ENCODE measurements around the gene NKD1.

Gene NKD1

DNA sequence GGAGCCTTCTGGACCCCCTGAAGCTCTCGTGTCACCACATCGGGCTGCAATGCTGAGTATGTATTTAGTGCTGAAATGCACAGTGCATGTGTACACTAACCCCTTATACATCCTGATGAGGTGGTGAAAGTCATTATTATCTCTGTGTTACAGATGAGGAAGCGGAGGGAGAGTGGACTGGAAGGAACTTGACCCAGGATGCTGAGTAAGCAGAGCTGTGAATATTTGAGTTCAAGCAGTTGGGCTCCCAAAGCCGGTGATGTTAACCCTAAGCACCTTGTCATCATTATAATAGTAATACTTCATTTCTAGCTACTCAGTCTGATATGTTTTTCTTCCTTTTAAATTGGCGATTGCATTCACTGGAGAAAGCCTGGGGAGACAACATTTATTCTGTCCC is 25.9 kb upstream of the NKD1 start:
- H3K27me3 ChIP-seq (ENCODE audit: control insufficient read depth, insufficient read depth, low read length): no peaks in the 10 kb centered on the region
- no peak overlapping the region for H3K4me3 ChIP-seq (ENCODE audit: low read depth, low read length)
- H3K9me3 ChIP-seq (ENCODE audit: control insufficient read depth, insufficient read depth, low read length): no peaks in the 10 kb centered on the region
- H3K36me3 ChIP-seq (ENCODE audit: control insufficient read depth, insufficient read depth, low read length): no peaks in the 10 kb centered on the region
- H3K9ac ChIP-seq (ENCODE audit: low read depth, low read length): no peak overlapping the region
- no peaks in the 10 kb centered on the region for H3K4me1 ChIP-seq (ENCODE audit: control insufficient read depth, insufficient read depth, low read length)

DNA sequence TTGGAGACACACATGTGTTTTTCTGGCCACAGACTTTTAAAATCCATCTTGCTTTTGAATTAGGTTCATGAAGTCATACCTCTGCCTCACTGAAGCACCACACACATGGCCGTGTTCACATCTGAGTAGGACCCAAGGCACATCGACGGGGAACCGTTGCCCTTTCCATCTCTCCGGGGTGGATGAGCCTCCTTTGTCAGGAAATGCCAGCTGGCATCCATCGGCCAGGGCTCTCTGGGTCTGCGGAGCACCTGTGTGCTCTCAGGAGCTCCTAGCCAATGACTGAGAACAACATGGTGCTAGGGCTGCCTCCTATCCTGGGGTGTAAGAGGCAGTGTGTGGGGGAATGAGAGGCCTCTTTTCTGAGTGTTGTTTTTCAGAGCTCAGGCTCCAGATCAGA is 24.5 kb upstream of the NKD1 start:
- Histone ChIP-seq H3K4me1 (ENCODE audit: control insufficient read depth, insufficient read depth, low read length) (no peaks in the 10 kb centered on the region), H3K27me3 (ENCODE audit: control insufficient read depth, insufficient read depth, low read length) (no peaks in the 10 kb centered on the region), H3K4me3 (ENCODE audit: low read depth, low read length) (no peak overlapping the region), H3K9ac (ENCODE audit: low read depth, low read length) (no peak overlapping the region), H3K36me3 (ENCODE audit: control insufficient read depth, insufficient read depth, low read length) (no peaks in the 10 kb centered on the region), H3K9me3 (ENCODE audit: control insufficient read depth, insufficient read depth, low read length) (no peaks in the 10 kb centered on the region)

DNA sequence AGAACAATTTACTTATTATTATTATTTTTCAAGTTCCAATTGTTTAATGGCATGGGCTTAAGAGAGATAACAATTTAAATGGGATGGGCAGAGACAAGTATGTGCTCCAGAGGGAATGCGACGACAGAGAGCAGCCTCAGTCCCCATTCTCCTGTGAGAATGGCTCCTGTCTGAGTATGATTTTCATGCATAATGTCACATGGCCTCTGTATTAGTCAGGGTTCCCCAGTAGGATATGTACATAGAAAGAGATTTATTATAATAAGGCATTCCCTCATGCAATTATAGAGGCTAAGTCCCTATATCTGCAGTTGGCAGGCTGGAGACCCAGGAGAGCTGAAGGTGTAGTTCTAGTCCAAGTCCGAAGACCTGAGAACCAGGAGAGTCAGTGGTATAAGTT is 22.9 kb upstream of the NKD1 start:
- H3K4me1 ChIP-seq (ENCODE audit: control insufficient read depth, insufficient read depth, low read length): no peaks in the 10 kb centered on the region
- no peaks in the 10 kb centered on the region for H3K27me3 ChIP-seq (ENCODE audit: control insufficient read depth, insufficient read depth, low read length)
- H3K9ac ChIP-seq (ENCODE audit: low read depth, low read length): no peak overlapping the region
- no peak overlapping the region for H3K4me3 ChIP-seq (ENCODE audit: low read depth, low read length)
- no peaks in the 10 kb centered on the region for H3K36me3 ChIP-seq (ENCODE audit: control insufficient read depth, insufficient read depth, low read length)
- H3K9me3 ChIP-seq (ENCODE audit: control insufficient read depth, insufficient read depth, low read length): peaks cover 4% of the 10 kb centered on the region

DNA sequence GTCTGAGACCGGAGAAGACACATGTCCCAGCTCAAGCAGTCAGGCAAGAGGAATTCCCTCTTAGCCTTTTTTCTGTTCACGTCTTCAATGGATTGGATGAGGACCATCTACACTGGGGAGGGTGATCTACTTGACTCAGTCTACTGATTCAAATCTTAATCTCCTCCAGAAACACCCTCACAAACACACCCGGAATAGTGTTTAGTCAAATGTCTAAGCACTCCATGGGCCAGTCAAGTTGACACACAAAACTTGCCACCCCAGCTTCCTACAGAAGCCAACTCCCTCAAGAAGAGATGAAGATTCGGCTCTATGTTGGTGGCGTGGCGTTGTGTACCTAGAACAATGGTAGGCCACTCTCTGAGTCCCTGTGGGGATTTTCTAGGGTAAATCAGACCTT is 22.5 kb upstream of the NKD1 start:
- no peaks in the 10 kb centered on the region for H3K36me3 ChIP-seq (ENCODE audit: control insufficient read depth, insufficient read depth, low read length)
- H3K4me3 ChIP-seq (ENCODE audit: low read depth, low read length): no peak overlapping the region
- no peak overlapping the region for H3K9ac ChIP-seq (ENCODE audit: low read depth, low read length)
- no peaks in the 10 kb centered on the region for H3K27me3 ChIP-seq (ENCODE audit: control insufficient read depth, insufficient read depth, low read length)
- peaks cover 4% of the 10 kb centered on the region for H3K9me3 ChIP-seq (ENCODE audit: control insufficient read depth, insufficient read depth, low read length)
- H3K4me1 ChIP-seq (ENCODE audit: control insufficient read depth, insufficient read depth, low read length): no peaks in the 10 kb centered on the region

DNA sequence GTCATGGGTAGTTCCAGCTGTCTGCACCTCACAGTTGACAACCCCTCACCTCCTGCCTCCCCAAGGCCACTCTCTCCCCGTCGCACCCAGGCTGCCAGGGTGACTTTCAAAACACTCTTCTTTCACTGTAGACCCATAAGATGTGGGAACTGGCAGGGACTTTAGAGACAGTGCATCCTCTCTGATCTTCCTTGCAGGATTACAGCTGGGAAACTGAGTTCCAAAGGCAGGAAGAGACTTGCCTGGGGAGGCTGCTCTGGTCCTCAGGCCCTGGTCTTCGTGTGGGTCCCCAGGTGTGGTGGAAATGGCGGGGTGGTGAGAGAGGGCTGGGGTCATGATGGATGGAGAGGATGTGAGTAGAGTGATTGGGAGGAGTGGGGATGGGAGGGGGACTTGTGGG is 21.9 kb upstream of the NKD1 start:
- Histone ChIP-seq H3K9ac (ENCODE audit: low read depth, low read length) (no peak overlapping the region), H3K4me3 (ENCODE audit: low read depth, low read length) (no peak overlapping the region), H3K36me3 (ENCODE audit: control insufficient read depth, insufficient read depth, low read length) (no peaks in the 10 kb centered on the region), H3K27me3 (ENCODE audit: control insufficient read depth, insufficient read depth, low read length) (no peaks in the 10 kb centered on the region), H3K4me1 (ENCODE audit: control insufficient read depth, insufficient read depth, low read length) (no peaks in the 10 kb centered on the region), H3K9me3 (ENCODE audit: control insufficient read depth, insufficient read depth, low read length) (peaks cover 4% of the 10 kb centered on the region)

DNA sequence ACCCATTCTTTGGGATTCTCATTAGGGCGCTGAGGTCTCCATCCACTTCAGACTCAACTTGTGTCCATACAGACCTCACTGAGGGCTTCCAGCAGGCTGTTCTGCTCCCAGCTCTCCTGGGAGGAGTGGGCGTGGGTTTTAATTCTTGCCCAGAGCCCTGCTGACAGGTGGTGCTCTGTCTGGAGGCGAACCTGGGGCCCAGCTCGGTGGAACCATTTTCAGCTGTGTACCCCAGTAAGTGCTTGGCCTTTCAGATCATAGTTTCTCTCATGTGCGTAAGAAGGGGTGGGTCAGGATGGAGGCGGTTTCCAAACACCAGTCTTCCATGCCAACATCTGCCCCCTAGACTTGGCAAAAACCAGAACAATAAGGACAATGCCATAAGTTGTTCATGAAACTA is 21.4 kb upstream of the NKD1 start:
- H3K9ac ChIP-seq (ENCODE audit: low read depth, low read length): no peak overlapping the region
- H3K9me3 ChIP-seq (ENCODE audit: control insufficient read depth, insufficient read depth, low read length): peaks cover 4% of the 10 kb centered on the region
- H3K4me3 ChIP-seq (ENCODE audit: low read depth, low read length): no peak overlapping the region
- no peaks in the 10 kb centered on the region for H3K27me3 ChIP-seq (ENCODE audit: control insufficient read depth, insufficient read depth, low read length)
- H3K36me3 ChIP-seq (ENCODE audit: control insufficient read depth, insufficient read depth, low read length): no peaks in the 10 kb centered on the region
- H3K4me1 ChIP-seq (ENCODE audit: control insufficient read depth, insufficient read depth, low read length): no peaks in the 10 kb centered on the region

DNA sequence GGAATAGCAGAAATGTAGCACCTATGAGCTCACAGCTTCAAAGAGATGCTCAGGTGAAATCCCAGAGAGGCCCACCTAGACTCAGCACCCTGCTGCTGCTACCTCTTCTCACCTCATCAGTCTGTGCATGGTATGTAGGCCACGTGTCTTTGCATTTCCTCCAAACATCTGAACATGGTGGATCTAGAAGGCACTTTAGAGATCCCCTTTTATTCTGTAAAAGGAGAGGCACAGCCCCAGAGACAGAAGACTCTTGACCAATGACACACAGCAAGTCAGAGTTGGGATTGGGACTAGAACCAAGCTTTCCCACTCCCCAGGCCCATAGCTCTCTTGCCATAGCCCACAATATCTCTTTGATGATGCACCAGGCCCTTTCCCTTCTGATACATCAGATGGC is 19.4 kb upstream of the NKD1 start:
- no peaks in the 10 kb centered on the region for H3K36me3 ChIP-seq (ENCODE audit: control insufficient read depth, insufficient read depth, low read length)
- H3K4me3 ChIP-seq (ENCODE audit: low read depth, low read length): no peak overlapping the region
- H3K27me3 ChIP-seq (ENCODE audit: control insufficient read depth, insufficient read depth, low read length): no peaks in the 10 kb centered on the region
- H3K4me1 ChIP-seq (ENCODE audit: control insufficient read depth, insufficient read depth, low read length): no peaks in the 10 kb centered on the region
- H3K9me3 ChIP-seq (ENCODE audit: control insufficient read depth, insufficient read depth, low read length): peaks cover 4% of the 10 kb centered on the region
- no peak overlapping the region for H3K9ac ChIP-seq (ENCODE audit: low read depth, low read length)

DNA sequence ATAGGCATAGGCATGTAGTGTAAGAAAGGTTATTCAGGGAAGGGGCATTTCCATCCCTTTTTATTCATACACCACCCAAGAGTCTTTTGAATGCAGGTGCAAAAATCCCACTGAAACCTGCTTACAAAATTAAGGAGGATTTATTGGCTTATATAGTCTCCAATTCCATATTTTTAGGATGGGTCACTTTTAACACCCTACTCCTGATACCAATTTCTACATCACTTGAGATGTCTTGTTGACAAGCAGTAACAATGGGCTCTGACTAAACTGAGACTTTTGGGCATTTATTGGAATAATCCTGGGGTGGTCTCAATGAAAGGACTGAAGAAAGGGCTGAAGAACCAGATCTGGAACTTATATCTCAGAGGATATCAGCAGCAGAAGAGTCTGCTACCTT is 18.9 kb upstream of the NKD1 start:
- no peaks in the 10 kb centered on the region for H3K36me3 ChIP-seq (ENCODE audit: control insufficient read depth, insufficient read depth, low read length)
- no peak overlapping the region for H3K4me3 ChIP-seq (ENCODE audit: low read depth, low read length)
- no peaks in the 10 kb centered on the region for H3K4me1 ChIP-seq (ENCODE audit: control insufficient read depth, insufficient read depth, low read length)
- H3K27me3 ChIP-seq (ENCODE audit: control insufficient read depth, insufficient read depth, low read length): no peaks in the 10 kb centered on the region
- H3K9me3 ChIP-seq (ENCODE audit: control insufficient read depth, insufficient read depth, low read length): peaks cover 4% of the 10 kb centered on the region
- H3K9ac ChIP-seq (ENCODE audit: low read depth, low read length): no peak overlapping the region

DNA sequence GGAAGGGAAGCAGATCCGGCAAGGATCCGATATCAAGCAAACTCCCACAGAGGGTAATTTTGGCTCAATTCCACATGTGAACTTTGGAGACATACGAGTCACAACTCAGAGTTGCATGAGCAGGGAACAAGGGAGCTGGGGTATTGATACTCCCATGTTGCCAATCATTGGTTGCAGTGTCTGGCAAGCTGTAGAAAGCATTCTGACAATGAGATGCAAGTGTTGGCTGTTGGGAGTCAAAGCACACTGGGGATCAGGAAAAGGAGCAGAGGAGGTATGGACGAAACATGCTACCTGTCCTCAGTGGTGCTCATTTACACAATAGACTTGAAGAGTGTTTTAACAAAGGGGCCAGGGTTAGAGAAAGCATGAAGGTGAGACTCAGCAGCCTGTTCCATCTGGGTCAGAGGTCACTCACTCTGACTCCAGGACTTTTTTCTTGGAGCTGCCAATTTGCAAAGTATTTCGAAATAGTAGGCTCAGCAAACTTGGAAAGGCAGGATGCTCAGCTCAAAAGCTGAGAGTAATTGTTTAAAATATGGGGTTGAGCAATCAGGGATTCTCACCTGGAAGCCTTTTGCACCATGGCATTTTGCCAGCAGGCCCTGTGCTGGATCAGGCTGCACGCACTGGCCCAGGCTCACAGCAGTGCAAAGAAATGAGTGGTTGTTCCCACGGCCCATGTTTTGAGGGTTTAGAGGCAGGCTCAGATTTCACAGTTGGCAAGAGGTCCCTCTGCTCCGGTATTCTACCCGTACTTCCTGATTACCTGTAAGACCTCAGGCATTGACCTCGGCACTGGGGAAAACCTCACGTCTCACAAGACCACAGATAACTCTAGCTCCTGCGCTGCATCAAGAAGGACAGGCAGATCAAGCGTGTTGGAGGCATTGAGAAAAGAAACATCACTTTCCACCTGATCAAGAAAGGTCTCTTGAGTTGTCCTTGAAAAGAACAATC is 17.6 kb upstream of the NKD1 start:
- Histone ChIP-seq H3K36me3 (ENCODE audit: control insufficient read depth, insufficient read depth, low read length) (no peaks in the 10 kb centered on the region), H3K9ac (ENCODE audit: low read depth, low read length) (no peak overlapping the region), H3K9me3 (ENCODE audit: control insufficient read depth, insufficient read depth, low read length) (peaks cover 4% of the 10 kb centered on the region), H3K4me3 (ENCODE audit: low read depth, low read length) (no peak overlapping the region), H3K27me3 (ENCODE audit: control insufficient read depth, insufficient read depth, low read length) (no peaks in the 10 kb centered on the region), H3K4me1 (ENCODE audit: control insufficient read depth, insufficient read depth, low read length) (no peaks in the 10 kb centered on the region)

DNA sequence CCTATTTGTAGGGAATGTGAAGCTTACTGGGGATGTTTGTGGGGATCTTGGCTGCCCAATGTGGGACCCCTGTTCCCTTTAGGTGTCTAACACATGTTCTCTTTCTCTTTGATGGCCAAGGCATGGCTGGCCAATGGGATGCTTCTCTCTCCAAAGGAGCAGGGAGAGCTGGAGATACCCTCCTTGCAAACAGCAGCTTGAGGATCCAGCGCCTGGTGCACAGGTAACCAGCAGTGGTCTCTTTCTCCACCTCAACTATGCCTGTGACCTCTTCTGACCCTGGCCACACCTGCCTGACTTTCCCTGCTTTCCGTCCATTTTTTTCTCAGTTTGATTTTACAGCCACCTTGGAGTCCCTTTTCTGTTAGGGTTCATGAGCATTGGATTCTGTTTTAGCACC is 16.8 kb upstream of the NKD1 start:
- Histone ChIP-seq H3K4me3 (ENCODE audit: low read depth, low read length) (no peak overlapping the region), H3K4me1 (ENCODE audit: control insufficient read depth, insufficient read depth, low read length) (no peaks in the 10 kb centered on the region), H3K27me3 (ENCODE audit: control insufficient read depth, insufficient read depth, low read length) (no peaks in the 10 kb centered on the region), H3K9me3 (ENCODE audit: control insufficient read depth, insufficient read depth, low read length) (peaks cover 4% of the 10 kb centered on the region), H3K36me3 (ENCODE audit: control insufficient read depth, insufficient read depth, low read length) (no peaks in the 10 kb centered on the region), H3K9ac (ENCODE audit: low read depth, low read length) (no peak overlapping the region)

DNA sequence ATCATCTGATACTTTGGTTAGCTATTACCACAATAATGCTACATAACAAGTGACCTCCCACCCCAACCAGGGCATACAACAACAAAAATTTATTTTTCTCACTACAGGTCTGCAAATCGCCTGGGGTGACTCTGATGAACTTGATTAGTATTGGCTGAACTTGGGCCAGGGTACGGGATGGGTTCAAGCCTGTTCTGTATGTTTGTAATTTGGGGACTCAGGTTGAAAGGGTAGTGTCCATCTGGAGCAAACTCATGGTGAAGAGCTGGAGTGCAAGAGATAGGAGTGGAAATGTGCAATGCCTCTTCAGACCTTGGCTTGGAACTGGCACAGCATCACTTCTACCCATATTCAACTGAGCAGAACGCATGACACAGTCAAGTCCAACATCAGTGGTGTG is 16.3 kb upstream of the NKD1 start:
- no peaks in the 10 kb centered on the region for H3K4me1 ChIP-seq (ENCODE audit: control insufficient read depth, insufficient read depth, low read length)
- H3K27me3 ChIP-seq (ENCODE audit: control insufficient read depth, insufficient read depth, low read length): no peaks in the 10 kb centered on the region

DNA sequence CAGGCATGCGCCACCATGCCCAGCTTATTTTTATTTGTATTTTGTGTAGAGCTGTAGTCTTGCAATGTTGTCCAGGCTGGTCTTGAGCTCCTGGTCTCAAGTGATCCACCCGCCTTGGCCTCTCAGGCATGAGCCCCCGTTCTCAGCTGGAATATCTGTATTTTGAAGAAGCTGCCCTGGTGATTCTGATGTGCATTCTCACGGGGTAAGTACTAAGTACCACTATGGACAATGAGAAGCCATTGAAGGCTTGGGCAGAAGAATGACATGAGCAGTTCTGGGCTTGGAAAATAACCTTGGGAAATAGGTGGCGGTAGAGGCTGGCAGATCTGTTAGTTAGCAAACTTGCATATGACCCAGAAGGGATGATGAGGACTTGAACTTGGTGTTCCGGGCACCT is 15.6 kb upstream of the NKD1 start:
- Histone ChIP-seq H3K4me1 (ENCODE audit: control insufficient read depth, insufficient read depth, low read length) (no peaks in the 10 kb centered on the region), H3K9ac (ENCODE audit: low read depth, low read length) (no peak overlapping the region), H3K27me3 (ENCODE audit: control insufficient read depth, insufficient read depth, low read length) (no peaks in the 10 kb centered on the region), H3K9me3 (ENCODE audit: control insufficient read depth, insufficient read depth, low read length) (peaks cover 4% of the 10 kb centered on the region), H3K4me3 (ENCODE audit: low read depth, low read length) (no peak overlapping the region), H3K36me3 (ENCODE audit: control insufficient read depth, insufficient read depth, low read length) (no peaks in the 10 kb centered on the region)

More for the DNA sequence above, 16.3 kb upstream of the NKD1 start:
- Histone ChIP-seq H3K36me3 (ENCODE audit: control insufficient read depth, insufficient read depth, low read length) (no peaks in the 10 kb centered on the region), H3K9me3 (ENCODE audit: control insufficient read depth, insufficient read depth, low read length) (peaks cover 4% of the 10 kb centered on the region), H3K9ac (ENCODE audit: low read depth, low read length) (no peak overlapping the region), H3K4me3 (ENCODE audit: low read depth, low read length) (no peak overlapping the region)
